Neural progenitor cell (in vitro differentiated cells): ENCODE measurements around the gene SPATA3. TPM values are rescaled to one million over a fixed set of nuclear protein-coding genes. Genes with fewer than 3 reads are reported as not detected.
"Not testable (repeated sequence)": the region's sequence is repeated elsewhere in the genome, so short reads cannot be mapped to it uniquely, and the experiment has no call there.

Source experiments
- DNase-seq: peaks from one replicate; pipeline ENCODE4 v3.0.0-alpha.2; 2016; ENCODE audit warnings: low spot score
- H2AFZ ChIP-seq: fragments of 200-600 bp; sonication (generic); replicated peaks from 2 replicates; pipeline ENCODE4 v1.6.1; 2016; ENCODE audit warnings: antibody characterized with exemption
- H3F3A ChIP-seq: fragments of 200-600 bp; sonication (generic); 2 replicates; pipeline ENCODE4 v1.6.1; 2016; ENCODE audit warnings: antibody characterized with exemption, low read depth
- H3K27ac ChIP-seq: fragments of 200-600 bp; sonication (generic); 2 replicates; pipeline ENCODE4 v1.5.1; 2016; ENCODE audit warnings: mild to moderate bottlenecking
- H3K27me3 ChIP-seq: fragments of 200-600 bp; sonication (generic); 2 replicates; pipeline ENCODE4 v1.6.1; 2016; ENCODE audit warnings: mild to moderate bottlenecking, moderate library complexity
- H3K36me3 ChIP-seq: fragments of 200-600 bp; sonication (generic); 2 replicates; pipeline ENCODE4 v1.5.1; 2016
- H3K4me1 ChIP-seq: fragments of 200-600 bp; sonication (generic); 2 replicates; pipeline ENCODE4 v1.6.1; 2016; ENCODE audit warnings: mixed run types
- H3K4me2 ChIP-seq: fragments of 200-600 bp; sonication (generic); 2 replicates; pipeline ENCODE4 v1.6.1; 2016
- H3K4me3 ChIP-seq: fragments of 200-600 bp; sonication (generic); 2 replicates; pipeline ENCODE4 v1.5.1; 2016
- H3K79me2 ChIP-seq: fragments of 200-600 bp; sonication (generic); 2 replicates; pipeline ENCODE4 v1.6.1; 2016; ENCODE audit warnings: low read depth
- H3K9ac ChIP-seq: fragments of 200-600 bp; sonication (generic); 2 replicates; pipeline ENCODE4 v1.6.1; 2016
- H3K9me3 ChIP-seq: fragments of 200-600 bp; sonication (generic); 2 replicates; pipeline ENCODE4 v1.5.1; 2016; ENCODE audit warnings: low read depth
- H4K20me1 ChIP-seq: fragments of 200-600 bp; sonication (generic); 2 replicates; pipeline ENCODE4 v1.6.1; 2016; ENCODE audit warnings: low read depth
- H3K27ac Mint-ChIP-seq: 3 replicates; pipeline ENCODE4 v1.8.0; 2021; ENCODE audit warnings: mixed read lengths
- H3K27me3 Mint-ChIP-seq: 2 replicates; pipeline ENCODE4 v1.8.0; 2022; ENCODE audit warnings: low read depth, mild to moderate bottlenecking, inconsistent platforms, moderate library complexity, mixed read lengths; ENCODE audit not compliant: insufficient read depth
- H3K36me3 Mint-ChIP-seq: 3 replicates; pipeline ENCODE4 v1.8.0; 2021; ENCODE audit warnings: mixed read lengths
- H3K4me1 Mint-ChIP-seq: 3 replicates; pipeline ENCODE4 v1.8.0; 2021; ENCODE audit warnings: mixed read lengths
- H3K4me3 Mint-ChIP-seq: 3 replicates; pipeline ENCODE4 v1.8.0; 2021; ENCODE audit warnings: mild to moderate bottlenecking, moderate library complexity, mixed read lengths
- H3K9me3 Mint-ChIP-seq: 3 replicates; pipeline ENCODE4 v1.8.0; 2020; ENCODE audit warnings: mixed read lengths
- CTCF ChIP-seq: fragments of 200-600 bp; sonication (generic); IDR thresholded peaks from 2 replicates; pipeline ENCODE4 v1.5.1; 2017; ENCODE audit warnings: antibody characterized with exemption, mild to moderate bottlenecking
- EZH2 ChIP-seq: fragments of 200-600 bp; sonication (generic); IDR thresholded peaks from 2 replicates; pipeline ENCODE4 v1.6.1; 2017; ENCODE audit warnings: antibody characterized with exemption, mild to moderate bottlenecking, moderate library complexity
- EZH2phosphoT487 ChIP-seq: fragments of 200-600 bp; sonication (generic); IDR thresholded peaks from 2 replicates; pipeline ENCODE4 v1.6.1; 2017; ENCODE audit warnings: antibody characterized with exemption
- total RNA-seq: library from RNA; depleted of rRNA; stranded (reverse); fragments of >200 nt; gene quantifications from 2 replicates; pipeline ENCODE4 v1.2.3, GENCODE V29; 2015; ENCODE audit warnings: low replicate concordance

SPATA3 gene
- total RNA-seq, 1 donor from 2014 or later: not detected

DNA sequence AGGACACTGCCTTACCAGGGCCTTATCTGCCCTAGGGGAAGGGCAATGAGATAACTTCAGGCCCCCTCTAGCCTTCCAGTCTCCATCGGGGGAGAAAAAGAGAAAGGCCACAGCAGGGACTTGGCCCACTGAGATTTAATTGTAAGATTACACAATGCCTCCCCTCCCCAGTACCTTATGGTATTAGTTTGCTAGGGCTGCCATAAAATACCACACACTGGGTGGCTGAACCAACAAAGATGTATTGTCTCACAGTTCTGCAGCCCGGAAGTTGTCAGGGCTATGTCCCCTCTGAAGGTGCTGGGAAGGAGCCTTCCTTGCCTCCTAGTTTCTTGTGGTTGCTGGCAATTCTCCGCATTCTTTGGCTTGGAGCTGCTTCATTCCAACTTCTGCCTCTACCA, 34.8 kb upstream of the SPATA3 start:
- H3K4me3 Mint-ChIP-seq: no peak overlapping the region

GRCh38 chr2:230964136-230964730, 31.7 kb upstream of the SPATA3 start:
- Histone ChIP-seq H2AFZ (no peak overlapping the region), H3F3A (peaks cover 10% of the 10 kb centered on the region), H3K4me3 (no peak overlapping the region), H4K20me1 (no peaks in the 10 kb centered on the region), H3K4me2 (no peak overlapping the region), H3K9ac (no peak overlapping the region), H3K27ac (no peak overlapping the region), H3K4me1 (no peaks in the 10 kb centered on the region), H3K9me3 (no peaks in the 10 kb centered on the region), H3K36me3 (no peaks in the 10 kb centered on the region), H3K79me2 (no peaks in the 10 kb centered on the region), H3K27me3 (peaks cover 5% of the 10 kb centered on the region)
- H3K9me3 Mint-ChIP-seq: peaks cover 3% of the 10 kb centered on the region
- H3K27ac Mint-ChIP-seq: no peak overlapping the region
- DNase-seq: no peak
- no peak overlapping the region for H3K4me3 Mint-ChIP-seq
- no peak for TF ChIP-seq EZH2phosphoT487
- TF ChIP-seq CTCF: no peak
- peaks cover 10% of the 10 kb centered on the region for H3K4me1 Mint-ChIP-seq
- H3K27me3 Mint-ChIP-seq: peaks cover 13% of the 10 kb centered on the region
- H3K36me3 Mint-ChIP-seq: no peaks in the 10 kb centered on the region

More for the DNA sequence above, 34.8 kb upstream of the SPATA3 start:
- no peaks in the 10 kb centered on the region for H3K9me3 ChIP-seq
- Mint-ChIP-seq H3K9me3 (peaks cover 3% of the 10 kb centered on the region), H3K36me3 (no peaks in the 10 kb centered on the region), H3K4me1 (peaks cover 28% of the 10 kb centered on the region), H3K27ac (no peak overlapping the region), H3K27me3 (peaks cover 12% of the 10 kb centered on the region)
- peaks cover 37% of the 10 kb centered on the region for H3K27me3 ChIP-seq
- H3K79me2 ChIP-seq: no peaks in the 10 kb centered on the region
- H3K4me1 ChIP-seq: peaks cover 10% of the 10 kb centered on the region
- H3F3A ChIP-seq: peaks cover 23% of the 10 kb centered on the region
- no peaks in the 10 kb centered on the region for H3K36me3 ChIP-seq
- H3K4me2 ChIP-seq: no peak overlapping the region
- no peak overlapping the region for H3K4me3 ChIP-seq
- H3K27ac ChIP-seq: no peak overlapping the region
- H2AFZ ChIP-seq: no peak overlapping the region
- TF ChIP-seq EZH2 (no peak), CTCF (no peak), EZH2phosphoT487 (no peak)
- no peak overlapping the region for H3K9ac ChIP-seq
- DNase-seq: no peak
- no peaks in the 10 kb centered on the region for H4K20me1 ChIP-seq

GRCh38 chr2:230967113-230967512, 28.8 kb upstream of the SPATA3 start:
- Histone ChIP-seq H3K27ac (no peak overlapping the region), H4K20me1 (no peaks in the 10 kb centered on the region), H3K9me3 (no peaks in the 10 kb centered on the region), H3K27me3 (no peaks in the 10 kb centered on the region), H3K79me2 (no peaks in the 10 kb centered on the region), H2AFZ (no peak overlapping the region), H3F3A (no peaks in the 10 kb centered on the region), H3K4me1 (no peaks in the 10 kb centered on the region), H3K4me3 (no peak overlapping the region), H3K36me3 (no peaks in the 10 kb centered on the region), H3K4me2 (no peak overlapping the region), H3K9ac (no peak overlapping the region)
- H3K27ac Mint-ChIP-seq: no peak overlapping the region
- peaks cover 8% of the 10 kb centered on the region for H3K27me3 Mint-ChIP-seq
- no peak overlapping the region for H3K4me3 Mint-ChIP-seq
- H3K36me3 Mint-ChIP-seq: no peaks in the 10 kb centered on the region
- no peak for DNase-seq
- H3K4me1 Mint-ChIP-seq: no peaks in the 10 kb centered on the region
- peaks cover 3% of the 10 kb centered on the region for H3K9me3 Mint-ChIP-seq
- TF ChIP-seq EZH2phosphoT487 (no peak), CTCF (no peak), EZH2 (no peak)

DNA sequence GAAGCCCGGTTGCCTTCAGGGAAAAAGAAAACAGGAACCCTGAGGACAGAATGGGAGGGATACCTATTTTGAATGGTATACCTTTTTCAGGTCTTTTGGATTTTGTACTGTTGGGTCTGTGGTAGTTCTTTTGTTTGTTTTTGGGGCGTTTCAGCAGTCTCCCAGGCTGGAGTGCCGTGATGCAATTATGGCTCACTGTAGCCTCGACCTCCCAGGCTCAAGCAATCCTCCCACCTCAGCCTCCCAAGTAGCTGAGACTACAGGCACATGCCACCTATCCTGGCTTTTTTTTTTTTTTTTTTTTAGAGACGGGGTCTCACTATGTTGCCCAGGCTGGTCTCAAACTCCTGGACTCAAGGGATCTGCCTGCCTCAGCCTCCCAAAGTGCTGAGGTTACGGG, 27.6 kb upstream of the SPATA3 start:
- H3K4me1 ChIP-seq, H3K27ac ChIP-seq, H3K27me3 Mint-ChIP-seq, H3K4me3 Mint-ChIP-seq, H3K36me3 Mint-ChIP-seq, H3K36me3 ChIP-seq, DNase-seq, H4K20me1 ChIP-seq, H3F3A ChIP-seq, H3K27ac Mint-ChIP-seq, H3K27me3 ChIP-seq, H3K79me2 ChIP-seq, H3K4me3 ChIP-seq, H2AFZ ChIP-seq, H3K9ac ChIP-seq, H3K9me3 ChIP-seq, H3K4me1 Mint-ChIP-seq, H3K9me3 Mint-ChIP-seq, H3K4me2 ChIP-seq: not testable (repeated sequence)
